GM19463 (cell line): ENCODE results near the gene POM121C.
"Not testable (repeated sequence)": the region's sequence is repeated elsewhere in the genome, so short reads cannot be mapped to it uniquely, and the experiment has no call there.

Experiments
- ATAC-seq: cut with Tn5 transposase; IDR thresholded peaks from one replicate; pipeline ENCODE4 v1.9.1; 2021; ENCODE audit warnings: mild to moderate bottlenecking, moderate library complexity; ENCODE audit not compliant: unreplicated experiment

Gene POM121C

GRCh38 chr7:75439000-75439399 is 47.1 kb downstream of the POM121C start:
- ATAC-seq = not testable (repeated sequence)

DNA sequence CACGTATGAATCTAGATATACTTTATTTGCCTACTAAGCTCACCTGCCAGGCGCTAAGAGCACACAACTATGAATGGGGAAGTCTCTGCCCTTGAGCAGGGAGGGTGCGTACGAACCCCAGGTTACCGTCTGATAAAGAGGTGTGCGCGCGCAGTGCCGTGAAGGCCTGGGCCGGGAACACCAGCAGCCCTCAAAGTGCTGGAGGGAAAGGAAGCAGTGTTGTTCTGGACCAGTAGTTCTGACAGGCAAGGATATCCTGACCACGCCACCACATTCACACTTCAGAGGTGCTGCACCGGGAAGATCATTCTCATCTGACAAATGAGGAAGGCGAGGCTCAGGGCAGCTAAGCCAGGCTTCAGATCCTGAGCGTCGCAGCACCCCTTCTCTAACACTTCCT is 62.6 kb downstream of the POM121C start:
- not testable (repeated sequence) for ATAC-seq

DNA sequence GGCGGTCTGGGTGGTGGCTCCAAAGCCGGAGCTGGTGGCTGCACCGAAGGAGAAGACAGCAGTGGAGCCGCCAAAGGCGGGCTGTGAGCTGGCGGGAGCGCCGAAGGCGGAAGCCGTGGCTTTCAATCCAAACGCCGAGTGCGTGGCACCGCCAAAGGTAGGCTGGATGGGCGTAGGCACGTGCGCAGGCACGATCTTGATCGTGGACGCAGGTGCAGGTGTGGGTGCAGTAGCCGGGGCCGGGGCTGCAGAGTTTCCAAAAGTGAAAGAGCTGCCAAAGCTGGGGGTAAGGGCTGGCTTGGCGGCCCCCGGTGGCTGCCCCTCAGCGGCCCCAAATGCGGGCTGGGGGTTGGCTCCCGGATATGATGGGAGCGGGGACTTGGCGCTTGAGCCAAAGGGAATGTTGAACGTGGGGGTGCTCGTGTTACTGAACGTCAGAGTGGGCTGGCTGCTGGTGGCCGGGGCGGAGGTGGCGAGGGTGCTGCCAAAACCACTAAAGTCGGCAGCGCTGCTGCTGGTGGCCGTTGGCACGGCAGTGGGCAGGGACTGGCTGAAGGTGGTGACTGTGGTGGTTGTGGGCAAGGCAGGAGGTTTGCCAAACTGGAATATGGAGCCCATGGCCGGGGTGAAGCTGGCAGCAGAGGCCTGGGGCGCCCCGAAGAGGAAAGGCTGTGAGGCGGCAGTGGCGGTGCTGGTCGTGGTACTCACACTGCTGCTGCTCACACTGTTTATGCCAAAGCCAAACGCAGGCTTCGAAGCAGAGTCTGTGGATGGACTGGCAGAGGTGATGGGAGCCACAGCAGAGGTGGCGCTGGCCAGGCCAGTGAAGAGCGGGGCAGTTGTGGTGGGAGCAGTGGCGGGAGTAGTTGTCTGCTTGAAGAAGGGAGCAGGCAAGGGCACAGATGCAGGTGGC is 64.0 kb downstream of the POM121C start:
- ATAC-seq = not testable (repeated sequence)

- not testable (repeated sequence) for ATAC-seq
Measured at GRCh38 chr7:75420152-75420551, 65.9 kb downstream of the POM121C start.

GRCh38 chr7:75419693-75420092 is 66.4 kb downstream of the POM121C start:
- ATAC-seq = not testable (repeated sequence)

GRCh38 chr7:75419210-75419609 is 66.9 kb downstream of the POM121C start:
- ATAC-seq = not testable (repeated sequence)

DNA sequence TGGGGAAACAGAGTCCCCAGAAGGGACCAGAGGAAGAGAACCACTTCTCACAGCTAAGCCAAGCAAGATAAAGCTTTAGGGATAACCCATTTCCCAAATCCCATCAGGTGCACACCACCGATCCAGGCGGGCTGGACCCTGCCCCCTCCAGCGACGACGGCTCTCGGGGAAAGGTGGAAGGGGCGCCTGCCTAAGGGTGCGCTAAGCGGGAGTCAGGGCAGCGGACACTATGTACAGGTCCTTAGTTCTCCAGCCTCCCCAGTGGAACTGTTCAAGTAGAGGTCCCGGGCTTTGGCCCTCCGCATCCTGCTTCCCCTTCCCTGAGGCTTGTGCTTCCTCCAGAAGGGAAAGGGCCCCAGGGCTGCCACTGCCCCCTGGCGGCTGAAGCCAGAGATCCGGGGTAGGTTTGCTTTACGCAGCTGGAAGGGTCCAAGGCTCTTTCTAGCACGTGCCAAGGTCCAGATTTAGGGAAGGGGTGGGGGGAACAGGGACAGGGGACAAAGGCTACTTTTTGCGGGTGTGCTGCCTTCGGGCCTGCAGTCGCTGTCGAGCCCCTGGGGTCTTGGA is 67.7 kb downstream of the POM121C start:
- not testable (repeated sequence) for ATAC-seq

GRCh38 chr7:75416787-75417186 is 69.3 kb downstream of the POM121C start:
- ATAC-seq = not testable (repeated sequence)

GRCh38 chr7:75415829-75416373 is 70.2 kb downstream of the POM121C start:
- not testable (repeated sequence) for ATAC-seq

- not testable (repeated sequence) for ATAC-seq
Measured at GRCh38 chr7:75415428-75415817, 70.7 kb downstream of the POM121C start.

- ATAC-seq = not testable (repeated sequence)
Measured at GRCh38 chr7:75414708-75415427, 71.2 kb downstream of the POM121C start.

DNA sequence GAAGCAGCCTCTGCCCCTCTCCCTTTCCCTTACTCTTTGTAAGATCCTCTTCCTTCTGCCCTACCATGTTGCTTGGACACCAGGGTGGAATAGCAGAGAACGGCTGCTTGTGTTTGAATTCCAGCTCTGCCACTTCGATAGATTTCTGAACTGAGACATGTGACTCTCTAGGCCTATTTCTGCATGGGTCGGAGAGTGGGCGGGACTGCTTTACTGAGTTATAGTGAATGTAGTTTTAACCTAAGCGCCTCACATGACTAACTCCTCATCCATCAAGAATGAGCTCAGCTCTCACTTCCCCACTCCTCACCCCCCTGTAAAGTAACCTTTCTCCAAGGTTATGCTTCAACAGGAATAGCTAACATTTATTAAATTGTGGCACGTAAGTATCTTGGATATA is 71.9 kb downstream of the POM121C start:
- ATAC-seq = not testable (repeated sequence)

- ATAC-seq = peak; percentile 5
Measured at GRCh38 chr7:75410823-75411173, 75.3 kb downstream of the POM121C start.

DNA sequence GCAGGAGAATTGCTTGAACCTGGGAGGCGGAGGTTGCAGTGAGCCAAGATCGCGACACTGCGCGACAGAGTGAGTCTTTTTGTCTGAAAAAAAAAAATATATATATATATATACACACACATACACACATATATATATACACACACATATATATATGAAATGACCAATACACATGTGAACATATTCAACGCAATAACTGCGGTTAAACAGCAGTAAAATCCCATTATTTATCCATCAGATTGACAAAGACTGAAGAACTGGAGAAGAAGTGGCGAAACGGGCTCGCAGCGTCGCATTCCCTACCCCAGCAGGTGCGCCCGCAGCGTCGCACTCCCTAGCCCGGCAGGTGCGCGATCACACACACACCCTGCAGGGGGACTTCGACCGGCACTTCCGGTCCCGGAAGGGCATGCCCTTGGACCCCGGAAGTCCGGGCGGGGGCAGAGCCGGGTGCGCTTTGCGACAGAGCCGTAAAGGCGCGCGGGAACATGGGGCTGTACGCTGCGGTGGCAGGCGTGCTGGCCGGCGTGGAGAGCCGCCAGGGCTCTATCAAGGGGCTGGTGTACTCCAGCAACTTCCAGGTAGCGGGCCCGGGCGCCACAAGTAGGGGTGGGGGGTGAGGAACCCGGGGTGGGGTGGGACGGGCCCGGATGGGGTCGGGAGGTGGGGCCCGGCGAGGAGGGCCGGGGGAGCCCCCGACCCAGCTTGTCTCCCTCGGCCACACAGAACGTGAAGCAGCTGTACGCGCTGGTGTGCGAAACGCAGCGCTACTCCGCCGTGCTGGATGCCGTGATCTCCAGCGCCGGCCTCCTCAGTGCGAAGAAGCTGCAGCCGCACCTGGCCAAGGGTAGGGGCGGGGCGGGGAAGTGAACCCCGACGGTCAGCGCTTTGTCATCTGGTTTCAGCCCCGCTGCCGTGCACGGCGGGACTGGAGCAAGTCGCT is 75.9 kb downstream of the POM121C start:
- peak; percentile 96 for ATAC-seq

DNA sequence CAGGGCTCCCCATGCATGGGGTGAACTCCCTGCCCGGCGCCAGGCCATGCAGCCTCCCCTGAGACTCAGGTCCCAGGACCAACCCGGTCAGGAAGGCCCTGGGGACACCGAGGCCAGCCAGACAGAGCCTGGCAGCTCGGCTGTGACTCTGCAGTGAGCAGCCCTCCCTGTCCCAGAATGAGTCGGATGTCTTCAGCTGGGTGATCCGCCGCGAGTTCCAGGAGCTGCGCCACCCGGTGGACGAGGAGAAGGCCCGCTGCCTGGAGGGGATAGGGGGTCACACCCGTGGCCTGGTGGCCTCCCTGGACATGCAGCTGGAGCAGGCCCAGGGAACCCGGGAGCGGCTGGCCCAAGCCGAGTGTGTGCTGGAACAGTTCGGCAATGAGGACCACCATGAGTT is 81.4 kb downstream of the POM121C start:
- not testable (repeated sequence) for ATAC-seq

- not testable (repeated sequence) for ATAC-seq
Measured at GRCh38 chr7:75403455-75404443, 82.3 kb downstream of the POM121C start.

GRCh38 chr7:75400575-75400974 is 85.5 kb downstream of the POM121C start:
- ATAC-seq = not testable (repeated sequence)

DNA sequence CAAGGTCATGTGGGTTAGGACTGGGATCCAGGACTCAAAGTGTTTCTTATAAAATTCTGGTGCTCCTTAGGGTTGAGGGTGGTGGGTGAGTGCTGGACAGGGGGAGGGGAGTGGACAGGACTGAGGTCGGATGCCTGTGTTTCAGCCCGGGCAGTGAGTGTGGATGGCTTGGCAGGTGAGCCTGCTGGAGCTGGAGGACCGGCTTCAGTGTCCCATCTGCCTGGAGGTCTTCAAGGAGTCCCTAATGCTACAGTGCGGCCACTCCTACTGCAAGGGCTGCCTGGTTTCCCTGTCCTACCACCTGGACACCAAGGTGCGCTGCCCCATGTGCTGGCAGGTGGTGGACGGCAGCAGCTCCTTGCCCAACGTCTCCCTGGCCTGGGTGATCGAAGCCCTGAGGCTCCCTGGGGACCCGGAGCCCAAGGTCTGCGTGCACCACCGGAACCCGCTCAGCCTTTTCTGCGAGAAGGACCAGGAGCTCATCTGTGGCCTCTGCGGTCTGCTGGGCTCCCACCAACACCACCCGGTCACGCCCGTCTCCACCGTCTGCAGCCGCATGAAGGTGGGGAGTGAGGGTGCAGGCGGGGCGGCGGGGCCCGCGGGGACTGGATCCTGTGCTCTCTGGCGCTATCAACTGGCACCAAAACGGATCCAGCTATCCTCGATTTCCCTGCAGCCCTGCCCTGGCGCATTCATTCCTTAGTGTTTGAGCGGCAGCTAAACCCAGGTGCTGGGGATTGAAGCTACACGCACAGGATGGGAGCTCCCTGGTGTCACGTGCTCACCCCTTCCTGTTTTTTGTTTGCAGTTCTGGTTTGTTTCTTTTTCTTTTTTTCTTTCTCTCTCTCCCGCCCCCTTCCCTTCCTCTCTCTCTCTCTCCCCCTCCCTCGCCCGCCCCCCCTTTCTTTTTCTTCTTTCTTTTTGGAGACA is 87.1 kb downstream of the POM121C start:
- peak; percentile 70 for ATAC-seq
